Parathyroid adenoma (tissue), 2 donors: ENCODE results near the gene ANKS6.

ENCODE experiments used
- H2AFZ ChIP-seq: fragments of 300-600 bp; sonication (generic); one replicate; pipeline ENCODE4 v1.7.0; 2017; ENCODE audit warnings: antibody characterized with exemption, mild to moderate bottlenecking
- H3K27ac ChIP-seq: fragments of 300-600 bp; sonication (generic); one replicate; pipeline ENCODE4 v1.7.0; 2017
- H3K27me3 ChIP-seq: fragments of 300-600 bp; sonication (generic); one replicate; pipeline ENCODE4 v1.7.0; 2017; ENCODE audit warnings: low read length; ENCODE audit not compliant: control insufficient read depth, insufficient read depth
- H3K36me3 ChIP-seq: fragments of 300-600 bp; sonication (generic); one replicate; pipeline ENCODE4 v1.7.0; 2017; ENCODE audit warnings: low read length; ENCODE audit not compliant: control insufficient read depth, insufficient read depth
- H3K4me1 ChIP-seq: fragments of 300-600 bp; sonication (generic); one replicate; pipeline ENCODE4 v1.7.0; 2017; ENCODE audit warnings: control low read depth
- H3K4me2 ChIP-seq: fragments of 300-600 bp; sonication (generic); one replicate; pipeline ENCODE4 v1.7.0; 2017; ENCODE audit warnings: low read length
- H3K4me3 ChIP-seq: fragments of 300-600 bp; sonication (generic); one replicate; pipeline ENCODE4 v1.7.0; 2017; ENCODE audit warnings: low read depth, low read length
- H3K79me2 ChIP-seq: fragments of 300-600 bp; sonication (generic); one replicate; pipeline ENCODE4 v1.7.0; 2017; ENCODE audit warnings: control low read depth
- H3K9ac ChIP-seq: fragments of 300-600 bp; sonication (generic); one replicate; pipeline ENCODE4 v1.7.0; 2017; ENCODE audit warnings: mild to moderate bottlenecking
- H3K9me3 ChIP-seq: fragments of 300-600 bp; sonication (generic); one replicate; pipeline ENCODE4 v1.7.0; 2017; ENCODE audit warnings: low read length; ENCODE audit not compliant: control insufficient read depth
- TF ChIP-seq, protein P1 (sequence below): fragments of 300-600 bp; sonication (generic); IDR thresholded peaks from one replicate; pipeline ENCODE4 v1.7.0; 2017; ENCODE audit warnings: antibody characterized with exemption, mild to moderate bottlenecking
- donor health status: primary hyperparathyroidism.

The ANKS6 gene

DNA sequence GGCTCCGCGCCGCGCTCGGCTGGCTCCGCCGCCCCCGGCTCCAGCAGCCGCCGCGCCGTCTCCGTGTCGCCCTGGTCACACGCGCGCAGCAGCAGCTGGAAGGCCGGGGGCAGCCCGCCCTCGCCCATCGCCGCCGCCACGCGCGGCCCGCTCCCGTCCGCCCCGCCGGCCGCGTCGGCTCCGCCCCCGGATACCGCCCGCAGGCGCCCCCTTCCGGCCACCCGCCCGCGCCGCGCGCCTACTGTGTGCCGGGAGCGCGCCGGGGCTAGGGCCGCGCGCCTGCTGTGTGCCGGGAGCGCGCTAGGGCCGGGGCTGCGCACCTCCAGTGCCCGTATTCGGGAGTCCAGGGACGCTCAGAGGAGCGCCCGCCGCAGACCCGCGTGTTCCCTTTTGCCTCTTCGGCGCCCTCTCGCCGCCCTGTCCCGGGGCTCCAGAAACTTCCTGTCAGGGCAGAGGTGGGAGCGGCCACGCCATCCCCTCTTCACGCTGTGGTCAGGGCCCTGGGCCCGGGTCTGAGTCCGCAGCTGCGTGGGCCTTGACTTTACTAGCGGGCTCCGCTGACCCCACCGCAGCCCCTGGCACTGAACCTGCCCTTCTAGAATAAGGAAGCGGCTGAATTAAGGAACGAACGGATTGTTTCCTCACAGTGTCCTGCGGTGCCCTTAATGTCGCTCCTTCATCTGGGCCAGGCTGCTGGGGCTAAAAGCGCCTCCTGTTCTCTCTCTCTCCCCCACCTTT, at the start of gene ANKS6:
Gene ANKS6 (minus strand): TSS at position 192 of the 738 bp plus-strand sequence. CDS start 64 bp downstream, at position 128.
- no peaks in the 10 kb centered on the region for H3K9me3 ChIP-seq
- no peaks in the 10 kb centered on the region for H3K79me2 ChIP-seq
- H3K4me3 ChIP-seq, result peak within 1 kb of the TSS; percentile 68
- peak within 1 kb of the TSS; percentile 70 for H3K4me2 ChIP-seq
- no peaks in the 10 kb centered on the region for H3K27me3 ChIP-seq
- H3K36me3 ChIP-seq, result no peaks in the 10 kb centered on the region
- TF ChIP-seq, protein P1, sequence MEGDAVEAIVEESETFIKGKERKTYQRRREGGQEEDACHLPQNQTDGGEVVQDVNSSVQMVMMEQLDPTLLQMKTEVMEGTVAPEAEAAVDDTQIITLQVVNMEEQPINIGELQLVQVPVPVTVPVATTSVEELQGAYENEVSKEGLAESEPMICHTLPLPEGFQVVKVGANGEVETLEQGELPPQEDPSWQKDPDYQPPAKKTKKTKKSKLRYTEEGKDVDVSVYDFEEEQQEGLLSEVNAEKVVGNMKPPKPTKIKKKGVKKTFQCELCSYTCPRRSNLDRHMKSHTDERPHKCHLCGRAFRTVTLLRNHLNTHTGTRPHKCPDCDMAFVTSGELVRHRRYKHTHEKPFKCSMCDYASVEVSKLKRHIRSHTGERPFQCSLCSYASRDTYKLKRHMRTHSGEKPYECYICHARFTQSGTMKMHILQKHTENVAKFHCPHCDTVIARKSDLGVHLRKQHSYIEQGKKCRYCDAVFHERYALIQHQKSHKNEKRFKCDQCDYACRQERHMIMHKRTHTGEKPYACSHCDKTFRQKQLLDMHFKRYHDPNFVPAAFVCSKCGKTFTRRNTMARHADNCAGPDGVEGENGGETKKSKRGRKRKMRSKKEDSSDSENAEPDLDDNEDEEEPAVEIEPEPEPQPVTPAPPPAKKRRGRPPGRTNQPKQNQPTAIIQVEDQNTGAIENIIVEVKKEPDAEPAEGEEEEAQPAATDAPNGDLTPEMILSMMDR, result peak; percentile 15
- H3K9ac ChIP-seq, result no peak within 1 kb of the TSS
- H2AFZ ChIP-seq, result peak within 1 kb of the TSS; percentile 90
- peaks cover 6% of the 10 kb centered on the region for H3K4me1 ChIP-seq
- no peak within 1 kb of the TSS for H3K27ac ChIP-seq

- Histone ChIP-seq H3K27me3 (no peaks in the 10 kb centered on the region), H3K79me2 (no peaks in the 10 kb centered on the region), H3K27ac (no peak overlapping the region), H3K4me1 (no peaks in the 10 kb centered on the region), H3K36me3 (no peaks in the 10 kb centered on the region), H3K4me3 (no peak overlapping the region), H3K9me3 (no peaks in the 10 kb centered on the region), H3K4me2 (no peak overlapping the region), H3K9ac (no peak overlapping the region), H2AFZ (no peak overlapping the region)
- TF ChIP-seq, protein P1, result no peak
These were observed 49.7 kb upstream of the ANKS6 start for GRCh38 chr9:98846081-98846480.

GRCh38 chr9:98842510-98842909, 46.2 kb upstream of the ANKS6 start:
- no peaks in the 10 kb centered on the region for H3K27me3 ChIP-seq
- TF ChIP-seq, protein P1, result no peak
- H3K4me1 ChIP-seq, result no peaks in the 10 kb centered on the region
- H3K36me3 ChIP-seq, result no peaks in the 10 kb centered on the region
- H3K79me2 ChIP-seq, result no peaks in the 10 kb centered on the region
- no peak overlapping the region for H3K4me3 ChIP-seq
- H3K9me3 ChIP-seq, result no peaks in the 10 kb centered on the region
- H3K27ac ChIP-seq, result no peak overlapping the region
- no peak overlapping the region for H2AFZ ChIP-seq
- H3K9ac ChIP-seq, result no peak overlapping the region
- no peak overlapping the region for H3K4me2 ChIP-seq

GRCh38 chr9:98839724-98840123, 43.4 kb upstream of the ANKS6 start:
- H3K4me3 ChIP-seq, result no peak overlapping the region
- no peaks in the 10 kb centered on the region for H3K79me2 ChIP-seq
- no peak overlapping the region for H3K4me2 ChIP-seq
- H3K9ac ChIP-seq, result no peak overlapping the region
- no peak overlapping the region for H3K27ac ChIP-seq
- H3K27me3 ChIP-seq, result no peaks in the 10 kb centered on the region
- TF ChIP-seq, protein P1, result no peak
- H2AFZ ChIP-seq, result no peak overlapping the region
- no peaks in the 10 kb centered on the region for H3K4me1 ChIP-seq
- no peaks in the 10 kb centered on the region for H3K9me3 ChIP-seq
- no peaks in the 10 kb centered on the region for H3K36me3 ChIP-seq
